Measurements from ENCODE around the gene KCNJ11.

Gene KCNJ11

DNA sequence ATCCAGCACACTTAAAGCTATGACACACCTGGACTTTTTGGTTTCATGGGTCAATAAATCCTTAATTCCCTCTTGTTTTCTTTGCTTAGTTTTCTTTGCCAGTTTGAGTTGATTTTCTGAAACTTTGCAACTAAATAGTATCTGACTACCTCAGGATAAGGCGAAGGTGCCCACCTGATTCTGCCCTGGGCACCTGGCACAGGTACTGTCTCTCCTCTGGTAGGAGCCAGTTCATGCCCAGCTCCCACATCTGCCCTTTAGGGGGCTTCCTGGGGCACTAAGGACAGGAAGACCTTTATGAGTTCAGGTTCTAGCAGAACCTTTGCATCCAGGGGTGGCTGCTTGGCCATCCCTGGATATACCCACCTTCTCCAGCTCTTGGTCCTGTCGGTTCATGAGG is 19.6 kb upstream of the KCNJ11 start:
- no peak for DNase-seq

DNA sequence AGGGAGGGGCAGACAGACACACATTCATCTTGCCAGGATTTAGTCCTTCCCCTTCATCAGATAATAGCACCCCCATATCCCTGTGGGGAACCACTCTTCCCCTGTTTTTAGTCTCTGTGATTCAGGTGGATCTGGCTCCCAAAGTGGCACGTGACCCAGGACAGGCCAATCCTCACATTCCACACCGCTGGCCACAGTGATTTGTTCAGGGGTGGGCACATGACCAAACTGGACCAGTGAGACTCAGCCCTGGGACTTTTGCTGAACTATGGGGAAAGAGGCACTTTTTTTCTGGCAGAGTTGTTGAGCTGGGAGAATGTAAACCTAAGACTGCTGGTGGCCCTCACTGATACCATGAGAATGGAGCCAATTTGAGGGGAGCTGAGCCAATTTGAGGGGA is 19.1 kb upstream of the KCNJ11 start:
- DNase-seq, result no peak

DNA sequence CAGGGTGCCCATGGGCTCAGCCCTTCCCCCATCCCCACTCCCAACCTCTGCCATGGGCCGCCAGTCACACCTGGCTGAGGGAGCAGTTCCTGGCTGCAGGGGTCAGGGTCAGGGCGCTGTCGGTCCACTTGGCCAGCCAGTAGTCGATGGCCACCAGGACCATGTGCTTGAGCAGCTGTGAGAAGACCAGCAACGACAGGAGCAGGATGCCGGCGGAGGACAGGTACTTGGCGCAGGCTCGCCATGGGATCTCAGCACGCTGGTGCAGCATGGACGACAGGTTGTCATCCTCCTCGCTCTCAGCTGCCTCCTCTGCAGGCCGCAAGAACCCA is 18.3 kb upstream of the KCNJ11 start:
- DNase-seq, result no peak

DNA sequence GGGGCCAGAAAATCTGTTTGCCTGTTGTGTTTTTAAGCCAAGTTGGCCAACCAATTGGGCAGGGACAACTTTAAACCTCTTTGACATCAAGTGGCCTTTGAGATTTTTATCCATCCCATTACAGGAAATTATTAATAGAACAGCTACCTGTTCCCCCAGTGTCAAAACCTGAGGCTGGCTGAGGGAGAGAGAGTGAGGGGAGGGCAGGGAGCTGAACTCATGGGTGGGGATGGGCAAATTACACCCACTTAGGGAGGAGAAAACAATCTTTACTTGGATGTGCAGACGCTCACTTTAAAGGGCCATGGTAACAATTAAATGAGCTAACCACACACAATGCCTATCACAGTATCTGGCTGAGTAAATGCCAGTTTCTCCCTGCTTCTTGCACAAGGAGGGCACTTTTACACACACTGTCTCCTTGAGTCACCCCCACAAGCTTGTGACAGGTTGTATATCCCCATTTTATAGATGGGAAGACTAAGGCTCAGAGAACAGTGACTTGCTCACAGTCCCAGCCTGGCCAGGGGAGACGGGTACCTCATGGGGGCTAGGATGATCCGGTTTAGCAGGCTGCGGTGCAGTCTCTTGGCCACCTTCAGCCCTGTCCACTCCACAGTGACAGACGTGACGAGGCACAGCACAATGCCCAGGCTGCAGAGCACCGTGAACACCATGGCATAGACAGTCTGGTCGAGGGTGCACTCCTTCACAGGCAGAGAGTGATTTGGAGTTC is 17.8 kb upstream of the KCNJ11 start:
- no peak for DNase-seq

DNA sequence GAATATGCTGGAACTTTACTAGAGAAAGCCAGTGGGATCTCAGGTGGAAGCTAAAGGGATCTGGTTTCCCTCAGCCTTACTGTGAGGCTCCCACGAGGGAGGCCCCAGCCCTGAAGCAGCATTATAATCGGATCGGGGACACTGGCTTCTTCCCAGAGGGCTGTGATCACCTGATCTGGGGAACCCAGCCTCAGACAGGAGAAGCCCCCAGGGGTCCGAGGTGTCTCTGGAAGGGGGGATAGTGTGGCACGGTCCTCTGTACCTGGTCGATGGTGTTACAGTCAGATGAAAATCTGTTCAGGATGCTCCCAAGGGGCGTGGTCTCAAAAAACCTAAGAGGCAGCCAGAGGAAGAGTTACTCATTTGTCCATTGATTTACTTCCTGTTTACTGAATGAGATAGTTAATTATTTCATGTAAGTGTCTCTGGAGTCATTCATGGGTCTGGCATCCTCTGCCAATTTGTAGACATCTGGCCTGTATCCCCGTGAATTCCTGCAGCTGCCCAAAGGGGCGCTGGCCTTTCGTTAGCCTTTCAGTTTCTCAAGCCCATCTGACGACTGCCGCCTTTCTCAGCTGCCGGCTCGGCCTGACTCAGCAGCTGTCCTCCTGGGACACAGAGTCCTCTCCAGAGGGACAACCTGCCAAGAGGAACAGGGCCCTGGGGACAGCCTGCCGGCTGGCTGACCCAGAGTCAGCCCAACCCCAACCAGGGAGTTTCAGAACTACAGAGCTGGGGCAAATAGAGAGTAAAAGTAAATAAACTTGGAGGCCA is 17.0 kb upstream of the KCNJ11 start:
- no peak for DNase-seq

DNA sequence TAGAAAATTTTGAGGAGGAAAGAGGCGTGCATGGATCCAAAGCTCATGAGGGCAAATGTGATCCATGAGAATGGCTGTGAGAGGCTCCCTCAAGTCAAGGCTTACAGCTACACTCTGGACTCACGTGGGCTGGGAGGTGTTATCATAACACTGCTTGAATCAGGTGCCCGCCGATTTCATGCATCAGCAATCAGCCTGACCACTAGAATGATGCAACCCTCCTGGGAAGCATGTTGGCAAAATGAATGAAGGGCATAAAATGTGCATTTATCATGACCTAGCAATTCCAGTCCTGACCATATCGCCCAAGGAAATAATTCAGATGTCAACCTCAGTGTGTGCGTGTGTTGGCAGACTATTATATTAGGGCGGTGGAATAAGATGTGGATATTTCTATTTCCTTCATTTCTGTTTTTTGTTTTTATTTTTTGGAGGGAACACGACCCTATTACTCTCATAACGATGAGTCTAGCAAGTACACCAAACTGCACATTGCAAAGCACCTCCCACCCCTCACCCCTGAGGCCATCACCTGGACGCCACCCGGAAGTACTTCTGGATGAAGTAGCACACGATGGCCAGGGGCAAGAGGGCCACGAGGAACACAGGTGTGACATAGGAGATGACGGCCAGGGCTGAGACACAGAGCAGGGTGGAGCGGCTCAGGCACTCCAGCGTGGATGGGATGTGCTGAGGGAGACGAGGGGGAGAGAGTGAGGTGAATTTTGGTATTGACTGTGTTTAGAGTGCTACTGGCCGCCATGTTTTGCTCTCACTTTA is 15.7 kb upstream of the KCNJ11 start:
- no peak for DNase-seq

DNA sequence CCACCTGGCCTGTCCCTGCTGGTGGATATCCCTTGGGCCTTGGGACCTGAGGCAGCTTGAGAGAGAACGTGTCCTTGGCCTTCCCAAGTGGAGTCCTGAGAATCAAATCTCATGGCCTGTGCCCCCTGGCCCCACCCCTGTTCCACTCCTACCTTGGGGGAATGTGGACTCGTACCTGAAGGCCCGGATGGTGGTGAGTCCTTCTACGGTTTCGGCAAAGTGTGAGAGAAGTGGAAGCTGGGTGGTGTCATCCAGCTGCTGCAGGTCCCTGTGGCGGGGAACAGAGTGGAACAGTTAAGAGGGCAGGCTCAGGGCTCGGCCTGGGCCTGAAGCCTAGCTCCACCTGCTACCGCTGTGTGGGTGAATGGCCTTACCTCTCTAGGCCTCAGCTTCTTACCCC is 14.0 kb upstream of the KCNJ11 start:
- DNase-seq, result no peak

DNA sequence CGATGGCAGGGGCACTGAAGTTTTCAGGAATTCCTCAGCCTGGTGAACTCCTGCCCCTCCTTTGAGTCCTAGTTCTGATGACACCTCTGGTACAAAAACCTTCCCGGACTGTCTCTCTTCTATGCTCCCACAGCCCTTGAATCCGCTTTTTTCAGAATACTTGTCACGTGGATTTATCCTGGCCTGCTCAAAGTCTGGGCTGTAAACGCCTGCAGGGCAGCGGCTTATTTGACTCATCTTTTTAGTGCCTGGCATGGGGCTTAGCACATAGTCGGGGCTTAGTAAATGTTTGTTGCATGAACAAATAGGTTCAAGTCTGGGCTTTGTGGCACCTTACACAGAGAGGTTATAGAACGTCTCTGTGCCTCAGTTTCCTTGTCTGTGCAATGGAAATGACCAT is 13.4 kb upstream of the KCNJ11 start:
- no peak for DNase-seq

DNA sequence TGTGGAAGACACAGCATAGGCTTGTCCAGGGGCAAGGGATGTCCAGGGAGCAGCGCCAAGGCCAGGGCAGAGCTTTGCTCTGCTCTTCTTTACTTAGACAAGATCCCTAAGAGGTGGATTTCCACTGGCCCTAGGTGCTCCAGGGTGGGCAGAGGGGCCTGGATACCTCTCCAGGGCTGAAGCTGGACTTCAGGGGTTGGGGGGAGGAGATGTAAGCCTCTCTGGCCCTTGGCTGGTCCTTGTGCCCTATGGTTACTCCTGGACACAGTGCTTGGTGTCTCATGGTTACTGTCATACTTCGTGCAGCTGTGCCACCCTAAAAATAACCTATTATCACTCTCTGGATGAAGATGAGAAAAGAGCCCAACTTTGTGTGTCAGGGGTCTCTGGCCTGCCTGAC is 12.9 kb upstream of the KCNJ11 start:
- DNase-seq, result no peak

DNA sequence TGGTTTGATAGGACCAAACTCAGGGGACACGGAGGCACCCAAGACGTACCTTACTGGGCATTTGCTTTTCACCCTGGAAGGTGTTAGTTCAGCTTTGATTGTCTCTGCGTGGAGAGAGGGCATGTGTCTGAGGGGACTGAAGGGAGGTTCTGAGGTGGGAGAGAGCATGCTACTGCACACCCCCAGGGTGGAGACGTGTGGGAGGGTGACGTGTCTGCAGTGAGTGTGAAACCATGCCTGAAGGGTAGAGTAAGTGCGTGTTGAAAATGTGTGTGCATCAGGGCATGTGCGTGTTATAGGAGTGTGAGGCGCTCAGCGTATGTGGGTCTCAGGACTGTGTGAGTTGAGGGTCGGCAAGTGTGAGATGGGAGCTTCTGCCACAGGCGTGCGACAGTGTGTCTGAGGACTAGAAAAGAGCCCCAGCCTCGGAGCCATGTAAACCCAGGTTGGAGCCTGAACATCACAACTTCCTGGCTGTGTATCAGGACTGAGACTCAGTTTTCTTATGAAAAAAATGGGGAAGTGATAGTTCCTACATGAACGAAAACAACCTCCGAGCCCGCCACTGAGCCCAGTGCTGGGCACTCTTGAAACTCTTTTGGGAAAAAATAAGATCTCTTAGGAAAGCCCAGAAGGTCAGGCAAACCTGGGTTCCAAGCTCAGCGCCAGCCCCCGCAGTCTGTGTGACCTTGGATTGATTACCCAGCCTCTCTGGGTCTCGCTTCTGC is 11.8 kb upstream of the KCNJ11 start:
- DNase-seq, result no peak

DNA sequence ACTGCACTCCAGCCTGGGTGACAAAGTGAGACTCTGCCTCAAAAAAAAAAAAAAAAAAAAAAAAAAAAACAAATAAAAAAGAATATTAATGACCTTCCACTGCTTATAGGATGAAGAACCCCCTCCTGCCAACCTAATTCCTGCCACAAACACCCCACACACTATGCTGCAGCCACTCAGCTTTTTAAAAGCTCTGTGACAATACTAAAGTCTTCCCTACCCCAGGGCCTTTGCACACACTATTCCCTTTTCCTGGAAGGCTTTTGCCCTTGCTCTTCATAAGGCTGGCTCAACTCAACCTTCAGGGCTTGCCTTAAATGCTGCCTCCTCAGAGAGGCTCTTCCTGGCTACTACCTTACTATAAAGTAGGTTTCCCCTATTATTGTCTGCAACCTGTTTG is 10.8 kb upstream of the KCNJ11 start:
- DNase-seq, result no peak

DNA sequence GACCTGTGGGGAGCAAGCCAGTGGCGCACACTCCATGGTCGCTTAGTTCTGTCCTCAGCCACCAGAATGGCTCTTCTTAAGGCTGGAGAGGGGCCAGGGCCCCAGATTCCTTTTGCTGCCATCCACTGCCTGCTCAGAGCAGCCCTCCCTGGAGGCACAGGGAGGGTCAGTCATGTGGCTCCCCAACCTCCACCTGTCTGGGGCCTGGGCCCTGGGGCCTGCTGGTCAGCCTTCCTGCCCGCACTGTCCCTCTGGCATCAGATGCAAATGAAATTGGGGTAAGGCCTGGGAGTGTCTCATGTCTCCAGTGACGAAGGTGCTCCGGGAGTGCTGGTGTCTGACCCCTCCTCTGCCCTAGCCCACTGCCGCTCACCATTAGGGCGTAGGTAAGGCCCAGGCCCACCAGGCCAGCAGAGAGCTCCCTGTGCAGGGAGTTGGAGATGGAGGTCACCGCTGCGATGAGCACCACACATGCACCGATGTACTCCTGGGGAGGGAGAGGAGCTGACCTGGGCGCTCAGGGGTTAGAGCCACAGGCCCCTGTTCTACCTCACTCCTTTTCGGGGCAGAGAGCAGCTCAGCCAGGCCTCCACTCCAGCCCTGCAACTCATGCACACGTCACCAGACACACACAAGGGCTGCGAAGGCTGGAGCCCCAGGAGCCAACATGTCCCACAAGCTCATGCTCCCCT is 9.0 kb upstream of the KCNJ11 start:
- DNase-seq, result no peak

DNA sequence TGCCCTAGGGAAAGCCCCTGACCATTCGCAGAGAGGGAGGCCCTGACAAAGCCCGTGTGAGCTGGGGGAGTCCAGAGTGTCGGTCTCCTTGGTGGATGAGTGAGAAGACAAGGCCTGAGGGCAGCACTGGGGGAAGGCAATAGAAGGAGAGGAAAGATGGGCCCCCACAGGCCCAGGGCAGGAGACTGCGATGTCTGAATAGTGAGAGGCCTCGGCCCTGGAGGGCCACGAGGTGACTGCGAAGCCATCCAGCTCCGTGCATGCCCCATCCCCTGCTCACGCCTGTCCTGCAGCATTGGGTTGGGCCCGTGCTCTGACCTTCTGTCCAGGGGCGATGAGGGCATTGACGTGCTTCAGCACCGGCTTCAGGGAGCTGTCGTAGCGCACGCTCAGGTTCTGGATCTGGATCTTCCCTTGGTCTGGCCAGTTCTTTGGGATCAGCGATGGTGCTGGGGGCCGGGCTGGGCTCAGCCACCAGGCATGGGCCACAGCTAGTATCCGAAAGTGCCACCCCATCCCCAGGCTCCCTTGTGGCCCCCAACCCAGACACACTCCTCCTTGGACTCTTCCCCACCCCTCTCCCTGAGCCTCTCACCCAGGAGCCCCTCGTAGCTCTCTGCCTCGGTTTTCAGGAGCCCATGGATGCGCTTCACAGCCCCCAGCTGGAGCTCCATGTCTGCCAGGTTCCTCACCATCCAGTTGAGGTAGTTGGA is 8.3 kb upstream of the KCNJ11 start:
- DNase-seq, result no peak

DNA sequence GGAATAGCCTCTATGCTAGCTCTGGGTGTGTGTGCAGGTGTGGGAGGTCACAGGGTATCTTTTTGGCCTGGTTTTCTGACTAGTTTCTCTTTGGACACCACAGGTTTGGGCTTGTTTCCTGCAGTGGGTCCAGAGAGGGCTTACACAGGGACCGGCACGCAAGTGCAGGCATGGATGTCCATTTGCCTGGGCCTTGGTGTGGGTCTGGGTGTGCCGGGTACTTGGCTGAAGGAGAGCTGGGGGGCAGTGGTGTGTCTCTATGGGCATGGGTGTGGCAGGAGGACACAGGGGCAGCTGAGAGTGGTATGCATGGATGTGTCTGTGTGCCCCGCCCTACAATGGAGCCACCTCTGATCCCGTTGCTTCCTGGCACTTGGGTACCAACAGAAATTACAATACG is 7.5 kb upstream of the KCNJ11 start:
- DNase-seq, result no peak

DNA sequence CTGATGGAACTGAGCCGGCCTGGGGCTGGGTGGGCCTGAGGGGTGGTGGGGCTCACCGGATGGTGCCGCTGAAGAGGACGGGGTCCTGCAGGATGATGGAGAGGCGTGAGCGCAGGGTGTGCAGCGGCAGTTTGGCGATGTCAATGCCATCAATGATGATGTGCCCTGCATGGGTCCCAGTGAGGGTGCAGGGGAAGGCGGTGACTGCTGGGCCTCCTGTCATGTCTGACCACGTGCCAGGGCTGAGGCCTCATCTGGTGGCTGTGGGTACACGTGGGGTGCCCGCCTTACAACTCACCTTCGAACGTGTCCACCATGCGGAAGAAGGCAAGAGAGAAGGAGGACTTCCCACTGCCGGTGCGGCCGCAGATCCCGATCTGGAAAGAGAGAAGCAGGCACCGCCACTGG is 7.1 kb upstream of the KCNJ11 start:
- no peak for DNase-seq

DNA sequence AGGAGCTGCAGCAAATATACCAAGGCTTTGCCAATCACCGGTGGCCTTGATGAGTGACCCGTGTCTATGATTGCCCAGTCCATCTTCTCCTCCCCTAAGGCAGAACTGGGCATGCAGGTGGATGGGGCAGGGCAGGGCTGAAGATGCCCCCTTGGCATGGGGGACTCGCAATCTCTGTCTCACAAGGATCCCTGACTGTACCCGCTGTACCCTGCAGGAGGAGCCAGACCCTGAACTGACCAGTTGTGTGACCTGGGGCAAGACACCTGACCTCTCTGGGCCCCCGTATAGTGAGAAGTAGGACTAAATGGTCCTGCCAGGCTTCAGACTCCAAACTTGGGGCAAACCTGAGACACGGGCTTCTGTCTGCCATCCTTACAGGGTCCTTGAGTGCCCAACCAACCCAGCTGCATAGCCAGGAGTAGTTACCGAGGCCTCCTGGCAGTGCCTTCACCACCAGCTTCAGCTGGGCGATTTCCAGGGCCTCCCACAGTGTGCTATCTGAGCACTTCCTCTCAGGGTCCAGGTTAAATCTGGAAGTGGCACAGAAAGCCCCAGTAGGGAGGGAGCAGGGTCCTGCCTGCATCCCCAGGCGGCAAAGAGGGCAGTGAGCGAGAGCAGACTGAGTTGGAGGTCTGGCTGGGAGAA is 6.4 kb upstream of the KCNJ11 start:
- no peak for DNase-seq

DNA sequence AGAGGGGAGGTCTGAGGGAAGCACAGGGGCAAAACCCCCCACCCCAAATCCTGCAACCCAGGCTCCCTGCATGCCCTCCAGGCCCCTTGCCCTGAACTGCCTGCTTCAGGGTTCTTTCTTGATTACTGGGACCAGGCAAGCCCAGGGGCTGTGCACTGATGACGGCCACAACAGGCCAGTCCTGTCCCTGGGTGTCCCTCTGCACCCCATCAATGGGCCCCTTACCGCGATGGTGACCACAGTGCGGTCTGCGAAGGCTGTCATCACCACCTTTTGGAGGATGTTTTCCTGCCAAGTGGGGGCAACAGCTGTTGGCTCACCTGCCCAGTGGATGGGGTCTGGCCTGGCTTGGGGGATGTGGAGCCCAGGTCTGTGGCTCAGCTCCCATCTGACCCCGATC is 5.0 kb upstream of the KCNJ11 start:
- DNase-seq, result no peak

DNA sequence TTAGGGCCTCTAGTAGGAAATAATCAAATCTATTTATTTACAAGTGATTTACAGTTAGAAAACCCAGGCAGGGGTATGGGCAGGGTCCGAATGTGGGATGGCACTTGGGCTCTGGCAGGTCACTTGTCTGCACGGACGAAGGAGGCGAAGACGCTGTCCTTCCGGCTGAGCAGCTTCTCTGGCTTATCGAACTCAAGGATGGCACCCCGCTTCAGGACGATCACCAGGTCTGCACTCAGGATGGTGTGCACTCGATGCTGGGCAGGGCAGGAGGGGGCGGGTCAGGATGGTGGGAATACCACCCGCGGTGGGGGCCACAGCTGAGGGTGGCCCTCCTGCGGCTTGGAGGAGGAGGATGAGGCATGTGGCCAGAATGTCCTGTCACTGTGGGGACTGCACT is 4.4 kb upstream of the KCNJ11 start:
- DNase-seq, result no peak

DNA sequence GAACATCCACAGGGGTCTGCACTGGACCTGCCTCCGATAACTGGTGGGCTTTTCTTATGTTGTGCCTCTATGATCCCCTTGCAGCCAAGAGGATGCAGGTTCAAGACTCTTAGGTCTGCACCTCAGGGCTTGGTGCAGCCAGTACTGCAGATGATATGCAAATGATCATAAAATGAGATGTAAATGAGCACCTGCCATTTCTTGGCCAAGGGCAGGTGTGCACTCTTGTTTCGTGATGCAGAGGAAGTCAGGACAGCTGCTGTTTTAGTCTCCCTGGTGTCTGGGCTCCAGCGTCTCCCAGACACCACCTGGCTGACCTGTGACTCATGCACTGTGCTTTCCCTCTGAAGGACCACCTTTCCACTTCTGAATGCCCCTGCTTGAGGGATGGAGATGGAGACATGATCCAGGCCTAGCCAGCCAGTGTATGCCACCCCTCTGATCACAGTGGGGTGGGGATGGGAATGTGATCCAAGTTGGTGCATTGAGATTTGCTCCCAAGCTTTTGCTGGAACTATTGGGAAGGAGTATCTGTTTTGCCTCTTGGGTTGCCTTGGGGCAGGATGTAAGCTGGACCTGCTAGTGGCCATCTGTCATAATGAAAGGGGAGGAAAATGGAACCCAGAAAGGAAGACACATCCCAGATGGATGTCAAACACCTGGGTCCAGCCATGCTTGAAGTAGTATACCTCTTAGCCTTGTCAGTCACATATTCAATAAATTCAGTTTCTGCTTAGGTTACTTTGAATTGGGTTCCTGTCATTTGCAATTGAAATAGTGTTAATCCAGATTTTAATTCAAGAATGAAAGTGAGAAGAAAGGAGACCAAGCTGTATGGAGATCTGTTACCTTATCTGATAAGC is 3.3 kb upstream of the KCNJ11 start:
- DNase-seq, result no peak

DNA sequence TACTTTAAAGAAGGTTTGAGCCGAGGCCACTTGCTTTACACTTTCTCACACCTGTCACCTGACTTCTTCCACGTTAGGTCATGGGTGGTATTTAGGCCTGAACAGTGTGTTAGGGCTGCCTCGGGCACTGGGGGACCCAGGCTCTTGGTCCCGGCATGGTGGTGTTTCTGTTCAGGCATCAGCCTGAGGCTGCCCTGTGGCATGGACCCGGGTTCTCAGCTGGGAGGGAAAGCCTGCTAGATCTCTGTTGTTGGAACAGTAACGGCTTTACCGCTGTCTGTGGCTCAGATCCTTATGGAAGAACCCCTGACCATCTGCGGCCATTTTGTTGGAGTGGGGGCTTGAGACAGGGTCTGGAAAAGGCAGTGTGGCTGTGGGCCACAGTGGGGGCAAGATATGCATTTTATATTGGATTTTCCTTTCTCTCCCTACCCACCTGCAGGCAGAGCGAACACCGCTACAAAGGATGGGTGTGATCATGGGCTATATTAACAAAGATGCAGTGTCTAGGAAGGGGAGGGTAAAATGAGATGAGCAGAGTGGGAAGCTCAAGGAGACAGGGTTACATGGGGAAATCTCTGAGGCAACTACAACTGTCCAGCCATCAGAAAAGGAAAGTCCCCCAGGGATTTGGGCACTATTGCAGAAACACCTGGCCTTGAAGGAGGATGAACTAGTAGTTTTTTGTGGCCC is 1.6 kb upstream of the KCNJ11 start:
- no peak for DNase-seq
